SW480 (cell line): ENCODE data around the gene RFC4.

Source experiments
- DNase-seq: peaks from one replicate; pipeline ENCODE4 v3.0.0-alpha.2; 2016; ENCODE audit warnings: low spot score

RFC4 gene

GRCh38 chr3:186743666-186744065 lies 62.6 kb downstream of the RFC4 start:
- no peak for DNase-seq

DNA sequence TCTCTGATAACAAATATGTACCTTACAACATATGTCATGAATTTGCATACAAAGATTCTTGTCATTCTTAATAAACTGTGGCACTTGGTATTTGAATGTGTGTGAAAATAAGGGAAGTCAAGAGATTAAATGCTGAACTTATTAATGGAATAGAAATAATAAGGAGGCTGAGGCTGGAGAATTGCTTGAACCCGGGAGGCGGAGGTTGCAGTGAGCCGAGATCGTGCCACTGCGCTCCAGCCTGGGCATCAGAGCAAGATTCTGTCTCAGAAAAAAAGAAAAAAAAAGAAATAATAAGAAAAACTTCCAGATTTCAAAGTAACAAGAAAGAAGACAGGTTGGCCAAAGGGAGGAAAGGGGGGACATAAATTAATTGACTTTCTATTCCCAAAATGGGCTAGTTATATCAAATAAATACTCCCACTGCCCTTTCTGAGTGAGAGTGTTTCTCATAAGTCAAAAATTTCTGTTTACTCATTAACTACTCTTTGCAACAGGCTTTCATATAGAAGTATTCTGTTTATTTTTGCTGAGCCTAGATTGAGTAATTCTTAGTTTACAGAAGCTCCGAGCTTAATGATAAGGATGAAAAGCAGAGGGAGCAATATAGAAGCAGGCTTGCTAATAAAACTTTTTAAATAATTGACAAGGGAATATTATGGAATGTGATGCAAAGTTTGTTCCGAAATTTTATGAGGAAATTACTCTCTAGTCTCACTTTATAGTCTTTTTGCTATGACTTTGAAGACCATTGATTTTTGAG lies 63.5 kb downstream of the RFC4 start:
- DNase-seq, result no peak
